Fibroblast of lung (primary cell): Measurements from ENCODE around the gene GSDMA.

Experiments used
- CTCF ChIP-seq, 2 donors: IDR thresholded peaks in 1 of 2; conservative IDR thresholded peaks in 1 of 2; 1 replicate in 1 of 2; 2 replicates in 1 of 2; pipeline ENCODE4 v1.5.1; 2011 to 2012; ENCODE audit warnings: low read length in 2 of 2, control low read depth in 1 of 2, inconsistent platforms in 1 of 2, low read depth in 1 of 2, mild to moderate bottlenecking in 1 of 2
- EZH2 ChIP-seq: IDR thresholded peaks from 2 replicates; pipeline ENCODE4 v1.5.1; 2012; ENCODE audit warnings: low read length, control low read depth, mild to moderate bottlenecking; ENCODE audit errors: missing control alignments

- TF ChIP-seq EZH2 (no peak), CTCF (conservative IDR thresholded peaks at IDR 0.05 in 1 of 2, IDR thresholded peaks at IDR 0.05 in 1 of 2; ENCODE audit: low read depth in 1 of 2, low read length in 2 of 2) (no peak)
These were observed 33.8 kb upstream of the GSDMA start for GRCh38 chr17:39928858-39929645.
